Natural killer cell (primary cell): ENCODE data around the gene DPPA2. TPM values are rescaled to one million over a fixed set of nuclear protein-coding genes. Genes with fewer than 3 reads are reported as not detected.
A peak's percentile ranks its signal among the peaks of the same experiment; 100 is the strongest.

Experiments
- ATAC-seq, 3 donors: fragments of 150-1000 bp in 2 of 3; fragments of 200-7000 bp in 1 of 3; cut with Tn5 transposase; 1 replicate in 1 of 3; 2 replicates in 2 of 3; pipeline ENCODE4 v1.10.0; 2021; ENCODE audit warnings: mild to moderate bottlenecking in 2 of 3, moderate library complexity in 2 of 3
- DNase-seq, 2 donors: peaks; one replicate each; pipeline versions ENCODE4 v3.0.0 to v3.0.0-alpha.2; 2013 to 2021; ENCODE audit warnings: mixed read lengths in 1 of 2
- H3K27ac ChIP-seq: one replicate; pipeline ENCODE4 v1.5.1; 2013; ENCODE audit warnings: mild to moderate bottlenecking, low read length
- H3K27me3 ChIP-seq: one replicate; pipeline ENCODE4 v1.6.1; 2013; ENCODE audit warnings: low read length; ENCODE audit not compliant: control insufficient read depth, insufficient read depth
- H3K36me3 ChIP-seq: one replicate; pipeline ENCODE4 v1.6.1; 2013; ENCODE audit warnings: low read length; ENCODE audit not compliant: control insufficient read depth, insufficient read depth
- H3K4me1 ChIP-seq: one replicate; pipeline ENCODE4 v1.6.1; 2013; ENCODE audit warnings: low read length; ENCODE audit not compliant: control insufficient read depth, insufficient read depth
- H3K4me3 ChIP-seq: one replicate; pipeline ENCODE4 v1.5.1; 2013; ENCODE audit warnings: low read length
- H3K9me3 ChIP-seq: one replicate; pipeline ENCODE4 v1.6.1; 2013; ENCODE audit warnings: low read length; ENCODE audit not compliant: control insufficient read depth, insufficient read depth
- H3K27ac Mint-ChIP-seq, 2 donors: one replicate each; pipeline ENCODE4 v1.8.0; 2022; ENCODE audit warnings: mild to moderate bottlenecking in 2 of 2, mixed read lengths in 2 of 2, moderate library complexity in 1 of 2
- H3K27me3 Mint-ChIP-seq, 2 donors: one replicate each; pipeline ENCODE4 v1.8.0; 2022; ENCODE audit warnings: low read depth in 2 of 2, mixed read lengths in 2 of 2
- H3K36me3 Mint-ChIP-seq: one replicate; pipeline ENCODE4 v1.8.0; 2022; ENCODE audit warnings: mixed read lengths
- H3K4me1 Mint-ChIP-seq, 2 donors: one replicate each; pipeline ENCODE4 v1.8.0; 2022; ENCODE audit warnings: mixed read lengths in 2 of 2
- H3K4me3 Mint-ChIP-seq: one replicate; pipeline ENCODE4 v1.8.0; 2022; ENCODE audit warnings: mild to moderate bottlenecking, moderate library complexity, mixed read lengths
- H3K9me3 Mint-ChIP-seq, 2 donors: one replicate each; pipeline ENCODE4 v1.8.0; 2022; ENCODE audit warnings: mixed read lengths in 2 of 2
- WGBS: methylation state at CpG from one replicate; pipeline ENCODE4 v1.1.7; 2013; ENCODE audit warnings: missing lambda C conversion rate; ENCODE audit not compliant: insufficient coverage; 5-methylcytosine and 5-hydroxymethylcytosine counted together
- intact Hi-C: fragments of 100-400 bp; cut with micrococcal nuclease; formaldehyde crosslinking; loops from one replicate; pipeline ENCODE4 v1.14.2; 2022
- total RNA-seq, 4 donors: library from RNA; stranded (reverse); fragments of 120-200 nt in 1 of 4; gene quantifications; one replicate each; pipeline versions ENCODE4 v1.2.3 to v1.2.4, GENCODE V29; 2013 to 2022
- TF ChIP-seq, protein P1 (sequence below): fragments of 200-600 bp; IDR thresholded peaks from one replicate; pipeline ENCODE4 v1.8.0; 2022; ENCODE audit warnings: antibody characterized with exemption

Gene DPPA2
- total RNA-seq, 3 donors from 2014 or later (not counting 1 experiment from before 2014, with no cell fraction given): not detected

DNA sequence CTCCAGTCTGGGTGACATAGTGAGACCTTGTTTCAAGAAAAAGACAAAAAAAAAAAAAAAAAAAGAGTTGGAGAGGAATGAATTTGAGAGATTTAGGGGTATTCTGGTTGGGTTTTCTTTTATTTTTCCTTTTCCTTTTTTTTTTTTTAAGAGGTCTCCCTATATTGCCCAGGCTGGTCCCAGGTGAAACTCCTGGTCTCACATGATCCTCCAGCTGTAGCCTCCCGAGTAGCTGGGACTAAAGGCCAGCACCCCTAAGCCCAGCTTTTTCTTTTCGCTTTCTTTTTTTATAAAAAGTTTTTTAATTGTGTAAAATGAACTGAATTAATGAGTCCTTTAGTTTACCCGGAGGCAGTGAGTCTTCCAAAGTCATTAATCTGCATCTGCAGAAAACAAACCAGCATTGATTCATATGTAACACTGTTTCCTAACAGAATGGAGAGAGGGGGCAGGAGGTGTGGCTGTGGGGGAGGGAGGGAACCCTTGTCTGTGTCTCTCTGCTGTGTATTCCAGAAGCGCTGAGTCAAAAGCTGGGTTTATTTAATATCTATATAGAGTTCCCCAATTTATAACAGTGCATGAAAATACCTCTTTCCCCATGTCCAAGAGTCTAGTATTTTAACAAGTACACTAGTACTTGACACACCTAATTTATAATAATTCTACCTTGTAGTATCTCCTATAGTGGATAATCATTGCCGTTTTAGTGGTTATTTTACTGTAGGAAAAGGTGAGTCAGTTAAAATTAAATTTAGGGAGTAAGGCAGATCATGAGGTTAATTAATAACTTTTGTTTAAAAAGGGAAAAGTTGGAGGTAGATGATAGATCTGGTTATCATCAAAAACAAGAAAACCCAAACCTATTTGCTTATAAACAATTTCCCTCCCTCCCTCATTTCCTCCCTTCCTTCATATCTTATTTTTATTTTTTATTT, 23.7 kb upstream of the DPPA2 start:
- no CpG with 5 or more reads among the region's 5 CpGs for WGBS
- Mint-ChIP-seq H3K4me3 (no peak overlapping the region), H3K36me3 (no peaks in the 10 kb centered on the region), H3K4me1 (peaks cover 14 to 17% of the 10 kb centered on the region in 2 donors), H3K9me3 (no peaks in the 10 kb centered on the region), H3K27me3 (peaks cover 20 to 26% of the 10 kb centered on the region in 2 donors), H3K27ac (no peak overlapping the region)
- DNase-seq (no peak), ATAC-seq (no peak)
- no peak overlapping the region for H3K27ac ChIP-seq
- TF ChIP-seq, protein P1, sequence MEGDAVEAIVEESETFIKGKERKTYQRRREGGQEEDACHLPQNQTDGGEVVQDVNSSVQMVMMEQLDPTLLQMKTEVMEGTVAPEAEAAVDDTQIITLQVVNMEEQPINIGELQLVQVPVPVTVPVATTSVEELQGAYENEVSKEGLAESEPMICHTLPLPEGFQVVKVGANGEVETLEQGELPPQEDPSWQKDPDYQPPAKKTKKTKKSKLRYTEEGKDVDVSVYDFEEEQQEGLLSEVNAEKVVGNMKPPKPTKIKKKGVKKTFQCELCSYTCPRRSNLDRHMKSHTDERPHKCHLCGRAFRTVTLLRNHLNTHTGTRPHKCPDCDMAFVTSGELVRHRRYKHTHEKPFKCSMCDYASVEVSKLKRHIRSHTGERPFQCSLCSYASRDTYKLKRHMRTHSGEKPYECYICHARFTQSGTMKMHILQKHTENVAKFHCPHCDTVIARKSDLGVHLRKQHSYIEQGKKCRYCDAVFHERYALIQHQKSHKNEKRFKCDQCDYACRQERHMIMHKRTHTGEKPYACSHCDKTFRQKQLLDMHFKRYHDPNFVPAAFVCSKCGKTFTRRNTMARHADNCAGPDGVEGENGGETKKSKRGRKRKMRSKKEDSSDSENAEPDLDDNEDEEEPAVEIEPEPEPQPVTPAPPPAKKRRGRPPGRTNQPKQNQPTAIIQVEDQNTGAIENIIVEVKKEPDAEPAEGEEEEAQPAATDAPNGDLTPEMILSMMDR: no peak
- H3K9me3 ChIP-seq: no peaks in the 10 kb centered on the region
- intact Hi-C loops: no loop called here
- no peaks in the 10 kb centered on the region for H3K36me3 ChIP-seq
- H3K4me1 ChIP-seq: peaks cover 3% of the 10 kb centered on the region
- no peak overlapping the region for H3K4me3 ChIP-seq
- H3K27me3 ChIP-seq: no peaks in the 10 kb centered on the region

DNA sequence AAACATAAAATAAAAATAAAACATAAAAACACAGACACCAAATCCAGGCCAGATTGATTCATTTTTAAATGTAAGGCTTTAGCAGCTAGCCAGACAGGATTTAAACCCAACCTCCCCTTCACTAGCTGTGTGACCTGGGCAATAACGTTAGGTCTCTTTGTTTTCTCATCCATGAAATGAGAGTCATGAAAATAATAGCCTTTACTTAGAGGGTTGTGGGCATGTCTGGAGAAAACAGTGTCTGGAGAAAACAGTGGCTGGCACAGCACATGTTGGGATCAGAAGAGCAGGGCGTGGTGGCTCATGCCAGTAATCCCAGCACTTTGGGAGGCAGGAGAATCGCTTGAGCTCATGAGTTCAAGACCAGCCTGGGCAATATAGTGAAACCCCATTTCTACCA, 22.9 kb upstream of the DPPA2 start:
- H3K27ac ChIP-seq: no peak overlapping the region
- Mint-ChIP-seq H3K4me1 (peaks cover 14 to 17% of the 10 kb centered on the region in 2 donors), H3K27me3 (peaks cover 20 to 26% of the 10 kb centered on the region in 2 donors), H3K27ac (no peak overlapping the region), H3K4me3 (no peak overlapping the region), H3K36me3 (no peaks in the 10 kb centered on the region), H3K9me3 (no peaks in the 10 kb centered on the region)
- no peaks in the 10 kb centered on the region for H3K9me3 ChIP-seq
- ATAC-seq (no peak), DNase-seq (no peak)
- no peaks in the 10 kb centered on the region for H3K27me3 ChIP-seq
- peaks cover 3% of the 10 kb centered on the region for H3K4me1 ChIP-seq
- no peak overlapping the region for H3K4me3 ChIP-seq
- H3K36me3 ChIP-seq: no peaks in the 10 kb centered on the region
- 83% methylated on average over 3 of the region's 3 CpGs for WGBS
- intact Hi-C loops: no loop called here
- TF ChIP-seq, protein P1: no peak

DNA sequence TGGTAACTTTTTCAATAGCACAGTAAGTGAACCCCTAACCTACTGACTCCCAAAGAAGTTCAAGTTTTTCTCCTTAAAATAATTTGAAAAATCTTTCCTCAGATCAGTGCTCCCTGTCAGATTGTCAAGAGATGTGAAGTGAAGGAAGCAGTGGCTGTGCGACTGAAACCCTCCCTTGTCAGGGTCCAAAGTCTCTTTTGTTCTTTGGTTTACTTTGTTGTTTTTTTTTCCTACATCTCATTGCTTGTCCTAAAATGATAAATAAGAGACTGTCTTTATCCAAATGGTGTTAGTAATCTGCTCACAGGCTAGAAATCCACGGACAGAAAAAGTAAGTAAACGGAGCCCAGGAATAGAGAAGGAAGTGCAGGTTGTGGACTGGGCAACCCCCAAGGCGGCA, 22.0 kb upstream of the DPPA2 start:
- ATAC-seq: no peak
- peak overlapping the region; percentile 57 for H3K4me3 Mint-ChIP-seq
- Histone ChIP-seq H3K4me3 (no peak overlapping the region), H3K4me1 (peaks cover 3% of the 10 kb centered on the region), H3K27me3 (no peaks in the 10 kb centered on the region), H3K9me3 (no peaks in the 10 kb centered on the region), H3K36me3 (no peaks in the 10 kb centered on the region), H3K27ac (no peak overlapping the region)
- H3K9me3 Mint-ChIP-seq: no peaks in the 10 kb centered on the region
- H3K4me1 Mint-ChIP-seq: peaks cover 14 to 17% of the 10 kb centered on the region in 2 donors
- H3K27me3 Mint-ChIP-seq: peaks cover 20 to 26% of the 10 kb centered on the region in 2 donors
- 25% methylated on average over 4 of the region's 4 CpGs for WGBS
- H3K36me3 Mint-ChIP-seq: no peaks in the 10 kb centered on the region
- no peak overlapping the region for H3K27ac Mint-ChIP-seq
- no peak for DNase-seq
- intact Hi-C loops: no loop called here
- TF ChIP-seq, protein P1: no peak
